Nephron (organoid): ENCODE data around the gene NPW.

Source experiments
- H3K27ac Mint-ChIP-seq, 3 experiments: 2 replicates each; pipeline ENCODE4 v1.8.0; 2020; ENCODE audit warnings: mixed read lengths in 3 of 3, mild to moderate bottlenecking in 2 of 3, moderate library complexity in 1 of 3
- H3K27me3 Mint-ChIP-seq: 2 replicates; pipeline ENCODE4 v1.8.0; 2021; ENCODE audit warnings: low read depth, mild to moderate bottlenecking, moderate library complexity, mixed read lengths
- H3K36me3 Mint-ChIP-seq: 2 replicates; pipeline ENCODE4 v1.8.0; 2020; ENCODE audit warnings: low read depth, mixed read lengths
- H3K4me1 Mint-ChIP-seq: 2 replicates; pipeline ENCODE4 v1.8.0; 2020; ENCODE audit warnings: mixed read lengths
- H3K4me3 Mint-ChIP-seq, 3 experiments: 2 replicates each; pipeline ENCODE4 v1.8.0; 2020; ENCODE audit warnings: mild to moderate bottlenecking in 3 of 3, mixed read lengths in 3 of 3, moderate library complexity in 2 of 3
- H3K9me3 Mint-ChIP-seq: 2 replicates; pipeline ENCODE4 v1.8.0; 2020; ENCODE audit warnings: mixed read lengths
- CTCF ChIP-seq, 3 experiments: fragments of 200-600 bp; sonication (generic); IDR thresholded peaks; one replicate each; pipeline ENCODE4 v1.5.0; 2021; ENCODE audit warnings: antibody characterized with exemption in 3 of 3; ENCODE audit not compliant: unreplicated experiment in 3 of 3

Gene NPW

GRCh38 chr16:2034696-2035430 is 15.3 kb downstream of the NPW start:
- Mint-ChIP-seq H3K27ac (peak overlapping the region; percentile 78 to 100 (median 94)), H3K9me3 (no peaks in the 10 kb centered on the region), H3K27me3 (peaks cover 3% of the 10 kb centered on the region), H3K4me3 (peak overlapping the region in 2 of 3 experiments; percentile 15 to 32), H3K36me3 (no peaks in the 10 kb centered on the region), H3K4me1 (peaks cover 32% of the 10 kb centered on the region)
- no peak for TF ChIP-seq CTCF (IDR thresholded peaks at IDR 0.05; ENCODE audit: unreplicated experiment in 3 of 3)

- no peaks in the 10 kb centered on the region for H3K9me3 Mint-ChIP-seq
- H3K4me1 Mint-ChIP-seq = peaks cover 31% of the 10 kb centered on the region
- peak overlapping the region; percentile 76 to 100 (median 78) for H3K27ac Mint-ChIP-seq
- H3K4me3 Mint-ChIP-seq = peak overlapping the region in 1 of 3 experiments; percentile 6
- peaks cover 1% of the 10 kb centered on the region for H3K27me3 Mint-ChIP-seq
- TF ChIP-seq CTCF (IDR thresholded peaks at IDR 0.05; ENCODE audit: unreplicated experiment in 3 of 3) = no peak
- no peaks in the 10 kb centered on the region for H3K36me3 Mint-ChIP-seq
Observed at GRCh38 chr16:2035431-2036199, 16.0 kb downstream of the NPW start.

GRCh38 chr16:2036200-2036966 is 16.8 kb downstream of the NPW start:
- Mint-ChIP-seq H3K36me3 (no peaks in the 10 kb centered on the region), H3K4me1 (peaks cover 31% of the 10 kb centered on the region)

GRCh38 chr16:2037115-2037514 is 17.5 kb downstream of the NPW start:
- Mint-ChIP-seq H3K36me3 (no peaks in the 10 kb centered on the region), H3K4me1 (peaks cover 31% of the 10 kb centered on the region), H3K9me3 (no peaks in the 10 kb centered on the region), H3K27ac (peak overlapping the region; percentile 98 to 100 (median 99)), H3K27me3 (no peaks in the 10 kb centered on the region), H3K4me3 (no peak overlapping the region)
- no peak for TF ChIP-seq CTCF (IDR thresholded peaks at IDR 0.05; ENCODE audit: unreplicated experiment in 3 of 3)

More at GRCh38 chr16:2036200-2036966, 16.8 kb downstream of the NPW start:
- H3K27ac Mint-ChIP-seq = peak overlapping the region; percentile 40 to 100 (median 71)
- H3K27me3 Mint-ChIP-seq = no peaks in the 10 kb centered on the region
- no peak for TF ChIP-seq CTCF (IDR thresholded peaks at IDR 0.05; ENCODE audit: unreplicated experiment in 3 of 3)
- no peak overlapping the region for H3K4me3 Mint-ChIP-seq
- no peaks in the 10 kb centered on the region for H3K9me3 Mint-ChIP-seq

- Mint-ChIP-seq H3K9me3 (no peaks in the 10 kb centered on the region), H3K27ac (peak overlapping the region; percentile 98 to 100 (median 99)), H3K36me3 (no peaks in the 10 kb centered on the region), H3K4me3 (peak overlapping the region; percentile 57 to 62 (median 62)), H3K27me3 (no peaks in the 10 kb centered on the region), H3K4me1 (peaks cover 31% of the 10 kb centered on the region)
- no peak for TF ChIP-seq CTCF (IDR thresholded peaks at IDR 0.05; ENCODE audit: unreplicated experiment in 3 of 3)
Observed at GRCh38 chr16:2037647-2038381, 18.2 kb downstream of the NPW start.
